Measurements from ENCODE around the gene TCF4.

Gene TCF4

DNA sequence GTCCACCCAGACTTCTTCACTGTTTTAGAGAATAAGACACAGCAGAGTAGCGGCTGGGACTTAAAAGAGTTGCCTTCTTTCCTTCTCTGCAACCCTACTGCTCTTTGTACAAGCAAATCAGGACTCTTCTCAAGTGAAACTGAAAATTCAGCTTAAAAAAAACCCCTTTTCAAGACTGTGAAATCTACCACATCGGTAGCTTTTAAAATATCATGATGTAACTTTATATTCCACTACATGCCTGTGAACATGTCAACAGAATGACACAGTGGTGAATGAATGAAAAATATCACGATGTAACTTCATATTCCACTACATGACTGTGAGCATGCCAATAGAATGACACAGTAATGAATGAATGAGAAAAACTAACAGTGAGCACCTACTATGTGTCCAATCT, 53.4 kb downstream of the TCF4 start:
- ATAC-seq: no peak

GRCh38 chr18:55530166-55530565, 57.8 kb downstream of the TCF4 start:
- TF ChIP-seq CSDC2 (CRISPR knock-in tag; IDR thresholded peaks at IDR 0.05) (no peak), POU6F1 (CRISPR knock-in tag; IDR thresholded peaks at IDR 0.05; ENCODE audit: borderline replicate concordance, low read depth) (no peak), PPARA (CRISPR knock-in tag; IDR thresholded peaks at IDR 0.05; ENCODE audit: borderline replicate concordance) (no peak), ZNF8 (CRISPR knock-in tag; IDR thresholded peaks at IDR 0.05) (no peak), TOX (CRISPR knock-in tag; IDR thresholded peaks at IDR 0.05; ENCODE audit: borderline replicate concordance) (no peak), PATZ1 (CRISPR knock-in tag; IDR thresholded peaks at IDR 0.05; ENCODE audit: borderline replicate concordance) (no peak), OSR1 (CRISPR knock-in tag; IDR thresholded peaks at IDR 0.05) (no peak), ZFP3 (CRISPR knock-in tag; IDR thresholded peaks at IDR 0.05) (no peak), GLIS3 (CRISPR knock-in tag; IDR thresholded peaks at IDR 0.05) (no peak), SNAI2 (CRISPR knock-in tag; IDR thresholded peaks at IDR 0.05) (no peak), ISL1 (CRISPR knock-in tag; IDR thresholded peaks at IDR 0.05) (no peak), ZC3H10 (CRISPR knock-in tag; IDR thresholded peaks at IDR 0.05) (no peak), TCF4 (CRISPR knock-in tag; IDR thresholded peaks at IDR 0.05; ENCODE audit: borderline replicate concordance) (no peak), CREB5 (CRISPR knock-in tag; IDR thresholded peaks at IDR 0.05; ENCODE audit: low read depth) (no peak), ARNTL (CRISPR knock-in tag; IDR thresholded peaks at IDR 0.05; ENCODE audit: borderline replicate concordance, low read depth) (no peak)
- TF ChIP-seq, protein P1, sequence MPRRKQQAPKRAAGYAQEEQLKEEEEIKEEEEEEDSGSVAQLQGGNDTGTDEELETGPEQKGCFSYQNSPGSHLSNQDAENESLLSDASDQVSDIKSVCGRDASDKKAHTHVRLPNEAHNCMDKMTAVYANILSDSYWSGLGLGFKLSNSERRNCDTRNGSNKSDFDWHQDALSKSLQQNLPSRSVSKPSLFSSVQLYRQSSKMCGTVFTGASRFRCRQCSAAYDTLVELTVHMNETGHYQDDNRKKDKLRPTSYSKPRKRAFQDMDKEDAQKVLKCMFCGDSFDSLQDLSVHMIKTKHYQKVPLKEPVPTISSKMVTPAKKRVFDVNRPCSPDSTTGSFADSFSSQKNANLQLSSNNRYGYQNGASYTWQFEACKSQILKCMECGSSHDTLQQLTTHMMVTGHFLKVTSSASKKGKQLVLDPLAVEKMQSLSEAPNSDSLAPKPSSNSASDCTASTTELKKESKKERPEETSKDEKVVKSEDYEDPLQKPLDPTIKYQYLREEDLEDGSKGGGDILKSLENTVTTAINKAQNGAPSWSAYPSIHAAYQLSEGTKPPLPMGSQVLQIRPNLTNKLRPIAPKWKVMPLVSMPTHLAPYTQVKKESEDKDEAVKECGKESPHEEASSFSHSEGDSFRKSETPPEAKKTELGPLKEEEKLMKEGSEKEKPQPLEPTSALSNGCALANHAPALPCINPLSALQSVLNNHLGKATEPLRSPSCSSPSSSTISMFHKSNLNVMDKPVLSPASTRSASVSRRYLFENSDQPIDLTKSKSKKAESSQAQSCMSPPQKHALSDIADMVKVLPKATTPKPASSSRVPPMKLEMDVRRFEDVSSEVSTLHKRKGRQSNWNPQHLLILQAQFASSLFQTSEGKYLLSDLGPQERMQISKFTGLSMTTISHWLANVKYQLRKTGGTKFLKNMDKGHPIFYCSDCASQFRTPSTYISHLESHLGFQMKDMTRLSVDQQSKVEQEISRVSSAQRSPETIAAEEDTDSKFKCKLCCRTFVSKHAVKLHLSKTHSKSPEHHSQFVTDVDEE (CRISPR knock-in tag; IDR thresholded peaks at IDR 0.05): no peak
- TF ChIP-seq, protein P2, sequence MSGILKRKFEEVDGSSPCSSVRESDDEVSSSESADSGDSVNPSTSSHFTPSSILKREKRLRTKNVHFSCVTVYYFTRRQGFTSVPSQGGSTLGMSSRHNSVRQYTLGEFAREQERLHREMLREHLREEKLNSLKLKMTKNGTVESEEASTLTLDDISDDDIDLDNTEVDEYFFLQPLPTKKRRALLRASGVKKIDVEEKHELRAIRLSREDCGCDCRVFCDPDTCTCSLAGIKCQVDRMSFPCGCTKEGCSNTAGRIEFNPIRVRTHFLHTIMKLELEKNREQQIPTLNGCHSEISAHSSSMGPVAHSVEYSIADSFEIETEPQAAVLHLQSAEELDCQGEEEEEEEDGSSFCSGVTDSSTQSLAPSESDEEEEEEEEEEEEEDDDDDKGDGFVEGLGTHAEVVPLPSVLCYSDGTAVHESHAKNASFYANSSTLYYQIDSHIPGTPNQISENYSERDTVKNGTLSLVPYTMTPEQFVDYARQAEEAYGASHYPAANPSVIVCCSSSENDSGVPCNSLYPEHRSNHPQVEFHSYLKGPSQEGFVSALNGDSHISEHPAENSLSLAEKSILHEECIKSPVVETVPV (CRISPR knock-in tag; IDR thresholded peaks at IDR 0.05): no peak
- no peak for ATAC-seq

More for the DNA sequence above, 53.4 kb downstream of the TCF4 start:
- TF ChIP-seq ARNTL (CRISPR knock-in tag; IDR thresholded peaks at IDR 0.05; ENCODE audit: borderline replicate concordance, low read depth) (no peak), PATZ1 (CRISPR knock-in tag; IDR thresholded peaks at IDR 0.05; ENCODE audit: borderline replicate concordance) (no peak), GLIS3 (CRISPR knock-in tag; IDR thresholded peaks at IDR 0.05) (no peak), ZFP3 (CRISPR knock-in tag; IDR thresholded peaks at IDR 0.05) (no peak), ZNF565 (CRISPR knock-in tag; conservative IDR thresholded peaks at IDR 0.05; ENCODE audit: low read depth) (no peak), ESRRG (CRISPR knock-in tag; IDR thresholded peaks at IDR 0.05) (no peak), OSR1 (CRISPR knock-in tag; IDR thresholded peaks at IDR 0.05) (no peak)

GRCh38 chr18:55529581-55529980, 58.4 kb downstream of the TCF4 start:
- TF ChIP-seq TOX (CRISPR knock-in tag; IDR thresholded peaks at IDR 0.05; ENCODE audit: borderline replicate concordance): no peak
- no peak for TF ChIP-seq GLIS3 (CRISPR knock-in tag; IDR thresholded peaks at IDR 0.05)
- no peak for TF ChIP-seq PATZ1 (CRISPR knock-in tag; IDR thresholded peaks at IDR 0.05; ENCODE audit: borderline replicate concordance)
- TF ChIP-seq BACH2 (CRISPR knock-in tag; IDR thresholded peaks at IDR 0.05; ENCODE audit: borderline replicate concordance): no peak
- TF ChIP-seq ISL1 (CRISPR knock-in tag; IDR thresholded peaks at IDR 0.05): no peak
- TF ChIP-seq ESRRG (CRISPR knock-in tag; IDR thresholded peaks at IDR 0.05): no peak
- no peak for TF ChIP-seq ZNF565 (CRISPR knock-in tag; conservative IDR thresholded peaks at IDR 0.05; ENCODE audit: low read depth)
- TF ChIP-seq ZFP3 (CRISPR knock-in tag; IDR thresholded peaks at IDR 0.05): no peak
- no peak for ATAC-seq

All from SK-N-SH treated with all-trans-retinoic acid at 6 μM for 48 hours (cell line).